Cortex of kidney (tissue), 1 donor: ENCODE measurements around the gene TP53BP1.

Experiments
- DNase-seq: peaks from one replicate; lab custom pipeline; 2025; lab: John Stamatoyannopoulos, UW

The TP53BP1 gene

GRCh38 chr15:43520138-43520537 is 27.2 kb upstream of the TP53BP1 start:
- no peak for DNase-seq

- no peak for DNase-seq
Measured at GRCh38 chr15:43519196-43519595, 26.2 kb upstream of the TP53BP1 start.

- DNase-seq = no peak
Measured at GRCh38 chr15:43518197-43518761, 25.3 kb upstream of the TP53BP1 start.

GRCh38 chr15:43517354-43518196 is 24.6 kb upstream of the TP53BP1 start, which contains the start of gene MAP1A:
MAP1A (plus strand) TSS chr15:43517608; CDS start chr15:43521474, 3,866 bp downstream.
- DNase-seq = no peak

GRCh38 chr15:43516801-43517353 is 23.9 kb upstream of the TP53BP1 start:
- no peak for DNase-seq

- no peak for DNase-seq
Measured at GRCh38 chr15:43516185-43516584, 23.2 kb upstream of the TP53BP1 start.

- DNase-seq = no peak
Measured at GRCh38 chr15:43515741-43516140, 22.8 kb upstream of the TP53BP1 start.

- no peak for DNase-seq
Measured at GRCh38 chr15:43514241-43515057, 21.5 kb upstream of the TP53BP1 start.

GRCh38 chr15:43513550-43513949 is 20.6 kb upstream of the TP53BP1 start:
- DNase-seq = no peak

GRCh38 chr15:43511012-43511885 is 18.3 kb upstream of the TP53BP1 start:
- no peak for DNase-seq

GRCh38 chr15:43510200-43511011 is 17.4 kb upstream of the TP53BP1 start:
- DNase-seq = no peak

- DNase-seq = no peak
Measured at GRCh38 chr15:43509660-43510199, 16.8 kb upstream of the TP53BP1 start.

- DNase-seq = no peak
Measured at GRCh38 chr15:43508991-43509659, 16.2 kb upstream of the TP53BP1 start.

- DNase-seq = no peak
Measured at GRCh38 chr15:43508421-43508820, 15.5 kb upstream of the TP53BP1 start.

GRCh38 chr15:43505738-43506137 is 12.8 kb upstream of the TP53BP1 start:
- DNase-seq = no peak

GRCh38 chr15:43499635-43500034 is 6.7 kb upstream of the TP53BP1 start:
- DNase-seq = no peak

- no peak for DNase-seq
Measured at GRCh38 chr15:43498990-43499389, 6.0 kb upstream of the TP53BP1 start.

GRCh38 chr15:43493703-43494472 is 932 bp upstream of the TP53BP1 start:
- DNase-seq = no peak

GRCh38 chr15:43492266-43492665 is 690 bp downstream of the TP53BP1 start:
- no peak for DNase-seq
